ENCODE data around the gene PLCH1.
A peak's percentile ranks its signal among the peaks of the same experiment; 100 is the strongest.

PLCH1 gene

DNA sequence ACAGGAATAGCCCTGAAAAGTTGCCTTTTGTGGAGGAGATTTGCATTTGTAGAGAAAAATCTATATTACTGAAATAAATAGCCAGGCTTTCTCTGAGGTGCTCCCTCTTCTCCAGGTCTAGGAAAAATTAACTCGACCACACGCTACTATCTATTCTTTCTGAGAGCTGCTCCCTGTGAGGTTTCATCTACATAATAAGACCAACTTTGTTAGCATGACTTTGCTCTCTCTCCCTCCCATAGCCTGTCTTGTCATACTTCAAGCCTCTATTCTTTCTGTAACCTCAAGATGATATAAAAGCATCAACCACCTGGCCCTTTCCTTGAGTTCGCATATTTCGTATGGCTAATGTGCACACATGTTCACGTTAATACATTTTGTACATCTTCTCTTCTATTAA, 375.6 kb downstream of the PLCH1 start:
- DNase-seq: no peak

DNA sequence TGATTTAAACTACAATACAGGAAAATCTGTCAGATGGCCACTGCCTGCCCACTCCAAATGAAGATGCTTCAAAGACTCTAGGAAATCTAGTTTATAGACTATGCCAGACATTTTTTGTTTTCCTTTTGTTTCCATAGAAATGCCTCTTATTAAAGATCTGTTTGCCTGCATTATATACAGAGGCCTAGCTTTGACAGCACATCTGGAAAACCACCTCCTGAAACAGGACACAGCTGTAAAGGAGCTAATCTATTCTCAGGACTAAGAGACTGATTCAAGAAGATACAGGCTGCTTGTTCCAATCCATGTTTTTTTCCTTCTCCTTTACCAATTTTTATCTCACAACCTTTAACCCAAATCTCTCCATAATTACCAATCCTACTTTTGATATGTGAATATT, 376.1 kb downstream of the PLCH1 start:
- DNase-seq: no peak

- DNase-seq: no peak
These were observed 377.4 kb downstream of the PLCH1 start for GRCh38 chr3:155367506-155367905.

- DNase-seq: no peak
These were observed 379.6 kb downstream of the PLCH1 start for GRCh38 chr3:155365178-155365783.

DNA sequence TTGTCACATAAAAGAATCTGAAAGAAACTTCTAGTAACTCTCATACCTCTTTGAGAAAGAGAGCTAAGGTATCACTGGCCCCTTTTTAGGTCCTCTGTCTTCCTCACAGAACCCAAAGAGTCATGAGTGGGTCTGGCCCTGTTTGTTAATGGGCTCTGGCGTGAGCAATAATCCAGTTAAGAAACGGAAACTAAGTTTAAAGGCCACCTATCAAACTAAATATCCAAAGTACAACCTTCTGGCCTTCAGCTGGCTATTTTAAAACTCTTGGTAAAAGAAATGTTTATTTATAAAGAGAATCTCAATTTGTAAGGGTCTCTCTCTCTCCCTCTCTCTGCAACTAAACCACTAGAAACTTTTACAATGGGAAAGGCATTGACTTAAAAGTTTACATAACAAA, 380.4 kb downstream of the PLCH1 start:
- DNase-seq: no peak

DNA sequence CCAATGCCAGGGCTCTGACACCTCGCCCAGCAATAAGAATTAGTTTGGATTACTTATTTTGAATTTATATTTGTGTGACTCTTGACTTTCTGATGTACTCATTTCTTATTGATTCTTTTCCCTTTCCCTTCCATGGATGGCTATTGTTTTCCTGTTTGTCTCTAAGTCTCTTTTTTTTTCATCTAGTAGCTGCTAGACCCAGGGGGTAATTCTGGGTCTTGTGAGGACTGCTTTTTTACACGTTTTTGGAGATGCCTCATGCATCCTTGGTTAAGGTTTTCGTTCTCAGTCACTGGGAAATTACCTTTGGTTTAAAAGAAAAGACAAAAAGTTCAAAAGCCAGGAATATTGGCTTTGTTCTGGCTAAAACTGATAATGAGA, 381.2 kb downstream of the PLCH1 start:
- no peak for DNase-seq

- peak; percentile 68 for DNase-seq
These were observed 381.8 kb downstream of the PLCH1 start for GRCh38 chr3:155362808-155363689.

- DNase-seq: no peak
These were observed 384.6 kb downstream of the PLCH1 start for GRCh38 chr3:155360281-155360680.

DNA sequence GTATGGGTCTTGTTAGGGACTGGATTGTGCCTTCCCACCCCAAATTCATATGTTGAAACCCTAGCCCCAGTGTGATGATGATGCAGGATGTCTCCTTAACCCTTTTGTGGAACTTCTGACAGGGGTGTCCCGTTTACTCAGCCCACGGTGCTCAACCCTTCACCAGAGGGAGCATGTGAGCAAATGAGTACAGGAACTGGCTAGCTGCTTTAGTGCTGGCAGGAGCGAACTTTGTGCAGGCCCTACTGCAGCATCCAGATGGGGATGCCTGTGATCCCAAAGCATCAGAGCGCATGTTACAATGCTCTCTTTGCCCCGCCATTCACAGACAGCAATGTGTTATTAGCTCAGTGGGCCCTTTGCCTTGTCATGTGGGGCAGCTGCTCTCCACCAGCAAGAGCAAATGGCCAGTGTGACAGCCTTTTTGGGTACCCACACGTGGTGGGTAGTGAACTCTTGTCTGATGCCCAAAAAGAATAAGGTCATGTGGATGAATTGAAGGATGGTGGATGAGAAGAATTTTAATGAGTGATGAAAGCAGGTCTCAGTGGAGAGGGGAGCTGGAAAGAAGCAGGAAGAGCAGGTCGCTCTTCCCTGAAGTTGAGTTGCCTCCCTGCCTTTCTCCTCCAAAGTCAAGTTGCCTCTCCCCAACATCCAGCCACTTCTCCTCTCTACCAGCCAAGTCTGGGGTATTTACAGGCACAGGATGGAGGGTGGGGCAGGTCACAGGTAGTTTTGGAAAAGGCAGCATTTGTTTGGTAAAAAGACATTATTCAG, 388.1 kb downstream of the PLCH1 start:
- DNase-seq: peak; percentile 9

GRCh38 chr3:155354658-155355057, 390.2 kb downstream of the PLCH1 start:
- DNase-seq: no peak

DNA sequence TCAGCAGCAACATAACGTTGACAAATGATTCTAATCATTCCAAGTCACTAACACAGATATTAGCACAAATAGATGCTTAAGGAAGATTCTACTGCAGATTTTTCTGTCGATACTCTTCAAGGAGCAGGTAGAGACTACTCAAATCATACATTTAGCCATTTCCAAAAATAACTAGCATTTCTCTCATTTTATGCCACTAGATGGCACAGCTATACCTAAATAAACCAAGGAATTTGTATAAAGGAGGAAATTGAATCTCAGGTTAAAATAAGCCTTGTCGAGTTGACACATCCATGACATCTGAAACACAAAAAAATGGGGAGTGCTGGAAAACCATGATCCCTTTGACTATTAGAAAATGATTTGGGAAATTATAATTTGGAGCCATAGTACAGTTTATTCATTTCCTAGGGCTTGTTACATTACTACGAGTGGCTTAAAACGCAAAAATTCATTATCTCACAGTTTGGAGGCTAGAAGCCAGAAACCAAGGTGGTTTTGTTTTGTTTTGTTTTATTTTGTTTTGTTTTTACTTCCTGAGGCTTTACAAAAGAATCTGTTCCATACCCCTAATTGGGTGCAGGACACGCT, 391.9 kb downstream of the PLCH1 start:
- DNase-seq: peak; percentile 53

- DNase-seq: no peak
These were observed 394.3 kb downstream of the PLCH1 start for GRCh38 chr3:155350571-155350970.

DNA sequence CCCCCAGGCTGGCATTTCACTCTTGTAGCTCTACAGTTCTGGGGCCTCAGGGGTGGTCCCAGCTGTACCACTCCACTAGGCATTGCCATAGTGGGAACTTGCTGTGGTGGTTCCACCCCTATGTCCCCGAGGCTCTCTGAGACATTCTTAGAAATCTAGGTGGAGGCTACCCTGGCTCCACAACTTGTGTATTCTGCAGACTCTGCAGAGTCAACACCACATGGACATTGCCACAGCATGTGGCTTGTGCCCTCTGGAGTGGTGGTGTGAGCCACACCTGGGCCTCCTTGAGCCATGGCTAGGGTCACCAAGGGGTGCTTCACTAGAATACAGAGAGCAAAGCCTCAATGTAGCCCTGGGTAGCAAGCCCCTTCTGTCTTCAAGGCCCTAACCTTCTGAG, 397.0 kb downstream of the PLCH1 start:
- DNase-seq: no peak

DNA sequence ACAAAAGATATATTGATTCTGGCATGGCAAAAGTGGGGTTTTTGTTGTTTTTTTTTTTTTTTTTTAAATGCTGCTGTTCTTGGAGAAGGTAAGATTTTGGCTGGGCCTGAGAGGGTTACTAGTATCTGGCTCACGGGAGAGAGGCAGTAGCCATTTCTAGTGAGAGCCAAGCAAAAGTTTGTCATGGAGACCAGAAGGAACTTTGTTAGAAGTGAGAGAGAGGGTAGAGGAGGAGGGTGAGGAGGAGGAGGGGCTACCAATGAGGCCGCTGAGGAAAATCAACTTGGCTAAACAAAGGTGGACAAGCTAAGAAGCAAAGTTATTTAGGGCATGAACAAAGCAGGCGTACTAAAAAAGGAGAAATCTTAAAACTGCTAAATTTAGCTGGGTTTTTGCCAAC, 402.5 kb downstream of the PLCH1 start:
- DNase-seq: no peak

- DNase-seq: peak; percentile 50
These were observed 405.8 kb downstream of the PLCH1 start for GRCh38 chr3:155339052-155339451.

DNA sequence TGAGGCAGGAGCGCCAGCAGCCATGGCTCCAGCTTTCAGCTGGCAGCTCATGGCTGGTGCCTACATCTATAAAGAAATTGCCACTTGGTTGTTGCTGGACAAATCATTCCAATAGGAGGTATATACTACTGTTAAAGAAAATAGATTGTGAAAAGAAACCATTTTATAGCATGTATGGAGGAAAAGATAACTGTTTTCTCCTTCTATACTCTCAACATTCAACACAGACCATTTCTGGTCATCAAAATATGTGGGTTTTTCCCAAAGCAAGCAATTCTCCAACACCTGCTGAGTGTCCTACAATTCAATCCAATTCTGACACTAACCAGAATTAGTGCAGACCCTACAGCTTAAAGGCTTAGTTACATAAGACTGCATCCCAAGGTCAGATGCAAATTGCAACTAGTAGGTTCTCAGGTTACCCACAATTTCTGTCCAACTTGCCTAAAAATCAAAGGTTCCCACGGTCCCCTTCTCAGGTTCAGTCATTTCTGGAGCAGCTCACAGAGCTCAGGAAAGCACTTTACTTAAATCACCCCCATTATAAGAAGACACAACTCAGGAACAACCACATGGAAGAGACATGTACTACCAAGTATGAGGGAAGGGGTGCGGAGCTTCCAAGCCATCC, 409.0 kb downstream of the PLCH1 start:
- no peak for DNase-seq

- no peak for DNase-seq
These were observed 409.8 kb downstream of the PLCH1 start for GRCh38 chr3:155334914-155335723.

DNA sequence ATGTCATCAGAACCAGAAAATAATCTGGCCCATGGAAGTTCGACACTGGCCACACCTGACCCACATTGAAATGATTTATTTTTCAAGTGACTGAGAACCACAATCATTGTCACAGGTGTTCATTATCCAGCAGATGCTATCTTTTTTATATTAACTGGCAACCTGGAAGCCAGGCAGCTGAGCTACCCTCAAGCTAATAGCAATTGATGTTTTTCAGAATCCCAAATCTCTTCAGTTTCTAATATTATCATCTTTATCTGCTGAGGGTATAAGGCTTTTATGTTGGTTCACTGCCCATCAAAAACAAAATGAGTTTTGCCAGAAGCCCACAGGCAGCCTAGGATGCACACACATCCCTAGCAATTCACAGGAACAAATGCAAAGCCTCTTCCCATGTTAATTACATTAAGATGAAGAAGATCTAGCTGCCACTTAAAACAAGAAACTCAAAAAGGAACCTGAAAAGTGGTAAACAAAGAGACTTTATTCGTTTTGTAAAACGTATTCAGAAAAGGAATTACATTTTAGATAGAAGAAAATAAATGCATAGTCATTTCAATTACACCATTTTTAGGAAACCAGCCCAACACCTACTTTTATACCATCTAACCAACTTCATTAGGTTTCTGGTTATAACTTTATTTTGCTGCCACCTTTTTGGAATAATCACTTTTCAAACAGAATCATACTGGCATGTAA, 410.5 kb downstream of the PLCH1 start:
- DNase-seq: no peak

GRCh38 chr3:155332716-155333115, 412.2 kb downstream of the PLCH1 start:
- DNase-seq: peak; percentile 28

GRCh38 chr3:155331078-155331477, 413.8 kb downstream of the PLCH1 start:
- no peak for DNase-seq

GRCh38 chr3:155330370-155330769, 414.5 kb downstream of the PLCH1 start:
- DNase-seq: no peak

Data from fibroblast of upper back skin (primary cell).